NCI-H510A (cell line): ENCODE data around the gene FHDC1.

Experiments used
- DNase-seq: peaks from one replicate; lab custom pipeline; 2025; lab: John Stamatoyannopoulos, UW

FHDC1 gene

DNA sequence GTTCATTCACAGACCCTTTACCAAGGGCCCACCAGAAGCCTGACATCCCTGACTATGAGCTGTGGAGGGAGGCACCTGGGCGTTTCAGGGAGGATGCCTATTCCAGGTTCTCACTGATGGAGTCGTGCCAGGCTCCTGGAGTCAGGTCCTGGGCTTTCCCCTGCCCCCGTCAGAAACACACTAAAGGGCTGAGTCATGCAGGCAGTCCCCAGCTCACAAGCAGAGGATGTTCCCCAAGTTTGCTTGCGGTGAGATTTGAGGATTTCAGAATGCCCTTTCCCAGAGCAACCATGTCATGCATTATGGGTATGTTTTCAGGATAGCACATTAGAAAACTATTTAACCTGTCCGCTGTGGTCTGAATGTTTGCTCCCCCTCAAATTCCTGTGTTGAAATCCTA lies 45.2 kb downstream of the FHDC1 start:
- no peak for DNase-seq

DNA sequence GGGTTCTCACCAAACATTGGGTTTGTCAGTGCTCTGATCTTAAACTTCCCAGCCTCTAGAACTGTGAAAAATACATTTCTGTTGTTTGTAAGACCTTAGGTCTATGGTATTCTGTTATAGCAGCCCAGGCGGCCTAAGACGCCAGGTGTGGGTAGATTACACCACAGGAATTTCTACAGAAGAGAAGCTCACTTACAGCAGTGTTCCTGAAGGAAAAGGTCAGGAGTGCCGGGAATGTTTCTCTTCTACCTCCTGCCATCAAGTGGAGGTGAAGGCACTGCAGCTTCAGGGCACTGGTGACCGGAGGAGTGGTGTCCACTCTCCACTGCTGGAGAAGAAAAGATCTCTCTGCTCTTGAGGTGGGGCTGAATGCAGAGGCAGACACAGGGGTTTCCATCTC lies 45.7 kb downstream of the FHDC1 start:
- no peak for DNase-seq

DNA sequence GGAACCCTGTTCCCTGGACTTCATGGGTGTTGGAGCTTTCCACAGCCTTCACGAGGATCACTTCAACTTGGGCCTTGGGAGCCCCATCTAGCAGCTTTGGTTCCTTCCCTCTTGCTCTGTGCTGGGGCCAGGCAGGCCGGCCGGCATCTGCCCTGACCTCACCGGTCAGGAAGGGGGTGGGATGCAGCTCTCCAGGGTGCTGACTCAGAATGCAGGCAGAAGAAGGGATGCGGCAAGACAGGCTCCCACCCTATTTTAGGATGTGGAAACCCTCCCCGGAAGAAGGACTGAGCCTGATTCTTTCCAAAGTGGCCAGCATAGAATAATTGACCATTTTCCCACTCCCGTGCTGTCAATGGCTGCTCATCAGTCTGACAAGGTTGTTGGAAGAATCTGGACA lies 47.1 kb downstream of the FHDC1 start:
- no peak for DNase-seq

DNA sequence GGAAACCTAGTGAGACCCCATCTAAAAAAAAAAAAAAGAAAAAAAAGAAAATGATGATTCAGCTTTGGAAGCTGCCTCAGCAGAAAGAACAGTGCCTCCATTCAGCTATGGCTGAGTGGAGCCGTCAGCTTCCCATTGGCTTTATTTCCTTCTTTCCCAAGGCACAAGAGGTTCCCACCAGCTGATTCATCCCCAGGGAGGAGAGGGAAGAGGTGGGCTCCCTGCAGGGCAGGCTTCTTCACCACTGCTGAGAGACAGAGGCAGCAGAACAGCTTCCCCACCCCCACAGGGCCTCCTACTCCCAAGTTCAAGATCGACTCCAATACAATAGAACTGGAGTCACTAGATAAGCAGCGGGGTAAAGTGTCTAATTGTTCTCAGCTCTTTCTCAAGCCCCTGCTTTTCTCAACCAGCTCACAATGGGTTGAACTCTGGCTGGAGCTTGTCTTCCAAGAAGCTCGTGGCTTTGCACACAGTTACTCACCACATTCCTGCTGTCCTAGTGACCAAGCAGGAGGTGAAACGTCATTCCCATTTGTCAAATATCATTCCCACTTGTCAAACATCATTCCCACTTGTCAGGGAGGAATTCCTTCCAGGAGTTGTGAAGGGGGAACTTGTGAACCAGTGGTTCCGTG lies 47.8 kb downstream of the FHDC1 start:
- no peak for DNase-seq

DNA sequence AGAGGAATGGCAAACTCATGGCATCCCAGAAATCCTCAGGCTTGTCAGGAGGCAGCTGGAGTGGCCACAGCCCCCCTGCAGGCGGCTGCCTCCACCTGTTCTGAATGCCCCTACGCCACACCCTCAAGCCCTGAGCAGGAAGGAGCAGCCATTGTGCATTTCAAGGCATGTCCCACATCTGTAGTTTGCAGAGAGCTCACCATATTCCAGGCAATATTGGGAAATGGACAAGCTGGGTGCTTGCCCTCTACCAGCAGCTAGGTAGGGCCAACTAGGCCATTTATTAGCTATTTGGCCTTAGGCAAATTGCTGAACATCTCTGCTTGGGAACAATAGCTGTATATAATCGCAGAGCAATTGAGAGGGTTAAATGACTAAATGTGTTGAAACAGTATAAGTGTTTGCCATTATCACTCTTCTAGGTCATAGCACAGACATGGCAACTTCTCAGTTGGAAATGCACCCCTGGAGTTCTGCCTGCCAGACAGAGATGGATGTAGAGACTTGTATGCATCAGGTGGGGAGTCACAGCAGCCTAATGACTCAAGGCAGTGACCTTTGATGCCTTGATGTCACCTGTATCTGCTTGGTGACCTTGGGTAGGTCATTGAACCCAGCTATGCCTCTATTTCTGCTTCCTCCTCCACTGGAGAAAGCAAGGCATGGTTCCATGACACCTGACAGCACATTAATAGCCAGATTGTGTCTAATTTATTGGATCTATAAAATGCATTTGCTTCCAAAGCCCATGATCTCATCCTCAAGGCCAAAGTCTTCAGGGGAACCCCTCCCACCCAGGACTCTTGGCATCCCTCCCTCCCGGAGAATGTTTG lies 52.8 kb downstream of the FHDC1 start:
- no peak for DNase-seq

DNA sequence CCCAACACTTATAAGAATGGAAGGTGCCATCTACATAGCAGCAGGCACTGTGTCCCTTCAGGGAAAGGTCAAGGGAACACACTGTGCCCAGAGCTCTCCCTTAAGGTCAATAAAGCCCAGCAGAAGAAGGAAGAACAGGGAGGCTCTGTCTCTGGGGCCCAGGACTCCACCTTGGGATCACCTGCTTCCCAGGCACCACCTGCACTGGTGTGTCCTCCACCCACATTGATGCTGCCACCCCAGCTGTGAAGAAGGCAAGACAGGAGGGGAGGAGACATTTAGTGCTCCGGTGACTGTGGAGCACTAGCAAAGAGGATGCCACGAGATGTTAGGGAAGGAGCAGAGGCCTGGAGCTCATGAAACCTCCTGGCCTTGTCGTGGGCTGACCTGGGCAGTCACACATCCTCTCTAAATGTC lies 53.4 kb downstream of the FHDC1 start:
- DNase-seq = no peak

DNA sequence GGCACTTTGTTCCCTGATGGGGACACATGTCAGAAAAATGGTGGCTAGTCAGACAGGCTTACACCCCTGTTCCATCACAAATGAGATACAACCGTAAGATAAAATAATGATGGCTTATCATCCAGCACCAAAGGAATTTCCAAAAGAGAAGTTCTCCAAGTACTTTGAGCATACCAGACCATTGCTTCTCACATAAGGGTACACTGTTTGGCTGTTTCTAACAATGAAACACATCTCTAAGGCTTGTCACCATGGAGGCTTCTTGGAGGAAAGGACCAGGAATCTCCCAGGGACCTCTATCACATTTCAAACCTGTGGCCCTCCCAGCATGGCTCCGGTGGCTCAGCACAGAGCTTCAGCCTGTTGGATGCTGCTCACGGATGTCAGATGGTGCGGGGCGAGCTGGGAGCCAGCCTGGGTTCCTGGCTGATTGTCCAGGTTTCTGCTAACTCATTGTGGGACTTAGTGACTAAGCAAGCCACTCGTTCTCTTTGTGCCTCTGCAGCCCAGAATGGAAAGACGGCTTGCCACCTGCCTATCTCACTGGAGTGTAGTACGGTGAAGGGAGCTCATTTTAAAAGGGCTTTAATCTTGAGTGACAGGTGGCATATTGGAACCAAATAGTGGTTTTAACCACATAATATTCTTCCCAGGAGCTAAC lies 54.5 kb downstream of the FHDC1 start:
- DNase-seq = no peak

DNA sequence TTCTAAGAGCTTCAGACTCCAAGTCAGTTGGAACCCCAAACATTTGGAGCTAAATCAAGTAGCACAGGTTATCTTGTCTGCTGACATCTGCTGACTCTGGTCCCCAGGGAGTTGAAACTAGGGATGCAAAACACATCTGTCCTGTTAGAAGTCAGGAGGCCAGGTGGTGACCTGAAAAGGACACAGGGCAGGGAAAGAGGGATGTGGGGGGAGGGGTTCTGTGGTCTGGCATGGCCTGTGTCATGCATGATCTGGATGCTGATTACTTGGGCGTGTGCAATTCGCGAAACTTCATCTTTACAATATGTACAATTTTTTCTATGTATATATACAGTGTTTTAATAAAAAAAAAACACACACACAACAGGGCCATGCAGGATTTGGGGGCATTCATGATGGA lies 55.3 kb downstream of the FHDC1 start:
- DNase-seq = no peak

DNA sequence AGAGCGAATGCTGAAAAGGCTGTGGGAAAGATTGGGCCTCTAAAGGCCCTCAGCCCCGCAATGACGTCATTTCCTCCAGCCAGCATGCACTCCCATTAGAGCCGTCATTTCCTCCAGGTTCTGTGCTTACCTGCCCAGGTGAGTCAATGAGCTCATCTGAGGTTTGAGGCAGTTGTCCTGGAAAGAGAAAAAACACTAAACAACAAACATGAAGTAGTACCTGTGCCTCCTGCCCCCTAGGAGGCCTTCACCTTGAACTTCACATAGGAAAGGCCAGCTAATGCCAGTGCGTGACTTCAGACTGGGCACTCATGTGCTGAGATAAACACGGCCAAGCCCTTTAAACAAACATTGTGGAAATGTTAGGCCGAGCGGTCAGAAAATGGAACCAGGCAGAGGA lies 55.9 kb downstream of the FHDC1 start:
- DNase-seq = peak; percentile 74

DNA sequence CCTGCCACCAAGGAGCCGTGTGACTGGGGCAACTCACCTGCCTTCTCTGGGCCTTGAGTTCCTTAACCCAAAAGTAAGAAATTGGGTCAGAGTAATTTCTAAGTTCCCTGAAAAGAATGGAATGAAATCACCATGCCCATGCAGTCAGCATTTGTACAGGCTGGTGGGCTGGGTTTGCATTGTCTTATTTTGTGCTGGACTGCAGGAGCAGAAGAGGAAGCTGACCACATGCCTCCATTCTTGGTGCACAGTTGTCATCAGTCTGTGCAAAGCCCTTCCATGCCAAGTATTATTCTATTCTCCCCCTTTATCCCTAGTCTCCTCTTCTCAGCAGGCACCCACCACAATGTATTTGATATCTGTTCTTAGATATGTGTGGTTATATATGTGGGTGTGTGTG lies 56.3 kb downstream of the FHDC1 start:
- DNase-seq = no peak

DNA sequence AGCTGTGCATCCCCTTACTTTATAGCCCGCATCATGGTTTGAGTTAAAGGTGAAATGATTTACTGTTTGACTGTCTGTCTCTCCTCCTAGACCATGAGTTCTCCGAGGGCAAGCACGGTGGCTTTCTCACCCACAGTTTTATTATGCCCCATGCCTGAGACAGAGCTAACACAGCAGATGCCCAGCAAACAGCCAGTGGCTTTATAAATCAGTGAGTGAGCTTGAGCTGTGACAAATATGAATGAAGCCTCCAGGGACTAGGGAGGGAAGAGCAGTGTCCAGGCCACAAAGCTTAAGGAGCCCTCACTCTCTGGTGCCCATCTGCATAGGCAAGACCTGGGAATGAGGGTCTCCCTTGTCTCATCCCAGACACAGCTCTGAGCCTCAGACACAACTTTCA lies 57.9 kb downstream of the FHDC1 start:
- DNase-seq = no peak

DNA sequence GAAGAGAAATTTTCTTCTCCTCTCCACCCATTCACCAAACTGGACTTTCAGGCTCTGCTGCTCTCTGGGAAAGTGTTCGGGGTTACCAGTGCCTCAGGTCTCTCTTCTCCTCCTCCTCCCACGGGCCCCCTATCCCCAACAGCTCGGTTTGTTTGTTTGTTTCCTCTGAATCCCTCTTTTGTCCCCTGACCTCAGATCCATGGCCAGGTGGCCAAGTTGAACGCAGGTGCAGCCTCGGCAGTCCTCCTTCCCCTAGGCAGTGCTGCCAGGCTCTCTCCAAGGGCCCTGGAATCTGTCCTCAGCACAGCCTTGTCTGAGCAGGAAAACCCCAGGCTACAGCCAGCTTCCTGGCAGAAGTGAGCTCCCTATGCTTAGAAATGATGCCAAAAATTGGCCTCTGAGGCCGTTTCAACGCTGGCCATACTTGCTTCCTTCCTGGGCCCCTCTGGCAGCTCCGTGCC lies 60.0 kb downstream of the FHDC1 start:
- DNase-seq = peak; percentile 26

DNA sequence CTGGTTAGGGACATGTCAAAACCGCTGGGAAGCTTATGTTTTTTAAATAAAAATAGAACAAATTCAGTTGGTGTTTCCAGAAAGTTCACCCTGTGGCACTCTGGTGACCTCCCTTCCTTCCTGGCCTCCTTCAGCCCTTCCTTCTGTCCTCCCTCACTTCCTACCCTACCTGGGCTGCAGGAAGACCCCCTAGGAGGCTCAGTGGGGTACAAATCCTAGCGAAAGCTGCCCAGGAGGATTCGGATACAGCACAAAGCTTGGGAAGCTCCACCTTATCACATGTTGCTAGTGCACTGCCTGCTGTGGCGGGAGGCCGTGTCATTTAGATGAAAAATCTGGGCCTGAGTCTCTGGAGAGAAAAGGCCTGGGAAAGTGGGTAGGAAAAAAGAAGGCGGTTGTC lies 60.5 kb downstream of the FHDC1 start:
- no peak for DNase-seq

DNA sequence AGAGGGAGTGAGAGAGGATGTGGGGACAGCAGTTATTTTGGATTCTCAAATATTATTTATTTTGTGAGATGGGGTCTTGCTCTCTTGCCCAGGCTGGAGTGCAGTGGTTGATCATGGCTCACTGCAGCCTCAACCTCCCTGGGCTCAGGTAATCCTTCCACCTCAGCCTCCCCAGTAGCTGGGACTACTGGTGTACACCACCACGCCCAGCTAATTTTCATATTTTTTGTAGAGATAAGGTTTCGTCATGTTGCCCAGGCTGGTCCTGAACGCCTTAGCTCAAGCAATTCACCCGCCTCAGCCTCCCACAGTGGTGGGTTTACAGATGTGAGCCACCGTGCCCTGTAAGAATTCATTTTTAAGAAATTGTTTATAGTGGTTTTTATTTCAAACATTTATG lies 61.2 kb downstream of the FHDC1 start:
- no peak for DNase-seq

DNA sequence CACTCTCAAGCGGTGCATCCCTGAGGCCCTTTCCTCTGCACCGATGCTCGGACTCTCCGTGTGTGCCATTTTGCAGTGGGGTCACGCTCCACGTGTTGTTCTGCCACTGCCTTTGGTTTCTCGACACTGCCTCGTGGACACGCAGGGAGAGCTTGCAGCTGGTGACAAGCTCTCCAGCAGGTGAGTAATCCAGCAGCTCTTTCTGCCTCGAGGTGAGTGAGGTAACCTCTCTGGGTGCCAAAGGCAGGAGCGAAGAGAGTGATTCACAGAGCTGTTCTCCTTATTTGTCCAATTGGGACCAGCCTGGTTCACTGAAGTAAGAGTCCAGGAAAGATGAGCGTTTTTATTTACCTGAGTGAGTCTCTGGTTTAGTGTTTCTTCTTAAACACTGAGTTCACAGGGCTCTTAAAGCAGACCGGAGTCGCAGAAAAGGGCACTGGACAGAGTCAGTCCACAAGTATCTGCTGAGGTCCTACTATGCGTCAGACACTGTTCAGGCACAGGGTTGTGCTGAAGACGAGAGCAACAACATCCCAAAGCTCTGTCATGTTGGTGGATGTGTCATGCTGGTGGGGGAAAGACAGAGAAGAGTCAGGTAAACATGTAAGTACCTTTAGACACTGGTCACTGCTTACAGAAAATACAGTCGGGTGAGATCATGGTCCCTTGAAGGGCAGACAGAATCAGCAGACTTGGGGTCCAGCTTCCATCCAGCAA lies 61.8 kb downstream of the FHDC1 start:
- DNase-seq = no peak

DNA sequence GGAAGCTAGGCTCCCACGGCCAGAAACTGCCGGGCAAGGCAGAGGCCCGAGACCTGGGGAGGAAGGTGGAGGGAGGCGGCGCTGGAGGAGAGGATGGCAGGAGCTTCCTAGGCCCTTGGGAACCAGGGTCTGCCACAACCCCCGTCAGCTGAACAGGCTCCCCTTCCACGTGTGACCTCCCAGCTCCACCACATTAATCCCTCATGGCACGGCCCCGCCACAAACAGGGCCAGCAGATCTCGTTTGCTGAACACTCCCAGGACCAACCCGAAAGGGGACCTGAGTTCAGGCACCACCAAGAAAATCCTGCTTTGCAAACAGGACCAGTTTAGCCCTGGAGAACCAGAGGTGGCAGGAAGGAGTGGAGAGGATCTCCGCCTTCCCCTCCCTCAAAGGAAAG lies 62.7 kb downstream of the FHDC1 start:
- DNase-seq = no peak

DNA sequence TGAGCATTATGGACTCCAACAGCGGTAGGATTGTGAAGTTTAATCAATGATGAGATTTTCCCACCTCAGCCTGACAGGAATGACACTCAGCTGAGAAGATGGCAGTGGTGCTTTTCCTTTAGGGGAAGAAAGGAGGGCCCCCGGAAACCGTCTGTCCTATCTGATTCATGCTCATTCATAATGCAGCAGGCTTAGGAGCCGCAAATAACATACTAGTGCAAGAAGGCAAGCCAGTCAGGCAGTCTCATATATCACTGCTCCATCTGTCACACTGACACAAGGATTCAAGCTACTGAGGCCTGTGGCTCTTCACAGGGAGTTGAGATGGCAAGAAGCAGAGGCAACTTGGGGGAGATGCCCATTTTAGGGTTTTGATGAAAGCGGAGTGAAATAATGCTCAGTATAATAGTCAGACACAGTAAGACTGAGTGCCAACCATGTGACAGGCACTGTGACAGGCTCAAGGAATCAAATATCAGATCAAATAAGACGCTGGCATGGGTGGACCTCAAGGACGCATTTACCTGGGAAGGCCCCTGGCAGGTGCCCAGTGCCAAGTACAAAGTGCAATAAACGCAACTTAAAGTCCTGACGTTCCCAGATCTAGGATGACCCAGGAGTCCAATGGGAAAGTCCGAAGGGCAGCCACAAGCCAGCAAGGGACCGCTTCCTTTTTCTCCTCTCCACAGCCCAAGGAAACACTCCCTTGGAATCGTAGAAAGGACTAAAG lies 63.4 kb downstream of the FHDC1 start:
- DNase-seq = no peak

DNA sequence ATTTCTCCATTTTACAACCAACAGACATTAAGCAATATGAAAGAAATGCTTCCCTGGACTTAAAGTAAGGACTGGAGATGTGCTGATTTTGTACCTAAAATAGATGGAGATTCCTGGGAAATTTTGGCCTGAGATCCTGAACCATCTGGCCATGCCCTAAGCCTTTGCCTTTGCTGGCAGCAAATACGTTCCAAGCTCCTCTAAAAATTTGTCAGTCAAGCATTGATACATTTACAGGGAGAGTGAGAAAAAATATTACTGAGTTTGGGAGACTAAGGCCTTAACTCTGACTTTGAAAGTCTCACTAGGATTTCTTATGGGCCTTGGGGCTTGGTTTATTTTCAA lies 63.9 kb downstream of the FHDC1 start:
- DNase-seq = no peak

DNA sequence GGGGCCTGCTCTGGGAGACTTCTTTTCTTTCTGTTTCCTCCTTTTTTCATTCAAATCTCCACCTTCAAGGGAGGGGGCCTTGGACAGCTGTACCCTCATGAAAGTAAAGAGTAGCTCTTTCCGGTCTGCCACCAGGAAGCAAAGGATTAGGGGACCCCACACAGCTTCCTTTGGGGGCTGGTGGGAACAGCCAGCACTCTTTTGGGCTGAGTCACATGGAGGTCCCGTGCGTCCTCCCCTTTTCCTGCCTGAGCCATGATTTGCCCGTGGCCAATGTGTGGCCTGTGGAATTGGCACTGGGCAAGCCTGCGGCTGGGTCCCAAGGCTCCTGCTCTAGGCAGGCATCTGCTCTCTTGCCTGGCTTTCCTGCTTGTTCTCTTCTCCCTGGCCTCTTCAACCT lies 65.5 kb downstream of the FHDC1 start:
- no peak for DNase-seq

DNA sequence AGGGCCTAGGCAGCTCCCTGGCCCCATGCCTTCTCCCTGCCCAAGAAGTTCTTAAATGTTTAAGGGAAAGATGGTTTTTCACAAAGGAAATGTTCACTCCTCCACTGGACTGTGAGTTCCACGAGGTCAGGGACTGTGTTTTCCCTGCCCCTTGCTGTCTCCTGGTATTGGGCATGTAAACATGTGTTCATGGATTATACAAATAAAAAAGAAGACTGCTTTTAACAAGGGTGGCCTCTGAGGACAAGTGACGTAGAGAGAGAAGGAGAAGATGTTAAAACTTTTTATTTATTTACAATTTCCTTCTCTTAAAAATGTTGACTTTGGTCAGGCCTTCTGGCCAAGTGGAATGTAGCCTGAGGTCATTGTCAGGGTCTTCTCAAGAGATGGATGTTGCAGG lies 66.0 kb downstream of the FHDC1 start:
- DNase-seq = no peak

DNA sequence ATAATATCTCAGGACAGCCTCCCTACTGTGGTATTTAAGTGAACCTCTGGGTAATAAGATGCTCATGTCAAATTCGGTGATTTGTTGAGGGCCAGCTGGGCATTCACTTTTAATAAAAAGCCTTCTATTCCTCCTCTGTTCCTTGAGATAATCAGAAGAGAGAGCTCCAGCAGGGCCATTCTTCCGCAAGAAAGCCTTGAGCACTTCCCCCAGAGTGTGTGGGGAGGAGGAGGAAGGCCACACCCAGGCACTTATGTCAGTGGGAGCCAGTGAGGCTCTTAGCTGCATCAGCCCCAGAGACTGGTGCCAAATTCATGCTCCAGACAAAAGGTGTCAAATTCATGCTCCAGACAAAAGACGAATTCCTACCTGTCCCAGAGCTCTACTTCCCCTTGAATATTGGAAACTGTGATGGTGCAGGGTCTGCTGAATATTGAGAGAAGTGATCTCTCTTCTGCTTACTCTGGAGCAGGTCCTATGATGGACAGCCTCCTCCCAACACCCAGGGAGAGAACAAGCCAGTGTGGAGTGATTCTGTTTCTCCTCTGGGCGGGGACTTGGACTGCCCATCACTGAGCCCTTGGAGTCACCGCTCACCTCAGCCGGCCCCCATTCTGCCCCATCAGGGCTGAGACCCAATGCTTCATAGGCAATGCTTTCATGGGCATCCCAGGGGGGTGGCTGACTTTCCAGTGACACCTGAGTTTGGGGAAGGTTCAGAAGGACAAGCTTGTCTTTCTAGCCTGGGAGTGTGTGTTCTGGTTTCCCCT lies 68.1 kb downstream of the FHDC1 start:
- no peak for DNase-seq
